IMR-90 (cell line): ENCODE data around the gene HS2ST1. TPM values are rescaled to one million over a fixed set of nuclear protein-coding genes. Genes with fewer than 3 reads are reported as not detected.

Experiments used
- ATAC-seq: fragments of 200-7000 bp; cut with Tn5 transposase; 2 replicates; pipeline ENCODE4 v1.9.1; 2020; ENCODE audit warnings: low read depth, mild to moderate bottlenecking, moderate library complexity
- BruUV-seq: library from RNA; stranded (reverse); fragments of 400-500 nt; replicated peaks from 2 replicates; lab custom pipeline; 2021; lab: Mats Ljungman, UMichigan
- CTCF ChIA-PET: fragments of 300-600 bp; formaldehyde crosslinking; extraction: SDS; loops from one replicate; lab custom pipeline; 2021; ENCODE audit warnings: antibody characterized with exemption; lab: Yijun Ruan, JAX
- POLR2A ChIA-PET: fragments of 300-600 bp; sonication (Branson Sonifier 250); formaldehyde crosslinking; loops from one replicate; lab custom pipeline; 2022; ENCODE audit warnings: antibody characterized with exemption; ENCODE audit not compliant: unreplicated experiment; lab: Charles Lee
- DNase-seq: peaks from one replicate; pipeline ENCODE4 v3.0.0; 2013
- H2AFZ ChIP-seq: replicated peaks from 2 replicates; pipeline ENCODE3; 2013; ENCODE audit warnings: low read length, mild to moderate bottlenecking; ENCODE audit not compliant: poor library complexity
- H2AK5ac ChIP-seq: 2 replicates; pipeline ENCODE4 v1.6.1; 2013; ENCODE audit warnings: low read depth, low read length, inconsistent platforms
- H2AK9ac ChIP-seq: replicated peaks from 2 replicates; pipeline ENCODE3; 2013; ENCODE audit warnings: mild to moderate bottlenecking, low read depth, low read length, moderate library complexity; ENCODE audit not compliant: poor library complexity
- H2BK120ac ChIP-seq: 2 replicates; pipeline ENCODE4 v1.6.1; 2013; ENCODE audit warnings: low read depth, low read length, inconsistent platforms
- H2BK15ac ChIP-seq: 3 replicates; pipeline ENCODE4 v1.6.1; 2013; ENCODE audit warnings: low read depth, low read length, inconsistent platforms
- H2BK20ac ChIP-seq: 2 replicates; pipeline ENCODE4 v1.6.1; 2013; ENCODE audit warnings: low read depth, mild to moderate bottlenecking, inconsistent platforms, low read length, moderate library complexity
- H2BK5ac ChIP-seq: 2 replicates; pipeline ENCODE4 v1.6.1; 2013; ENCODE audit warnings: mild to moderate bottlenecking, low read depth, low read length, inconsistent platforms; ENCODE audit not compliant: poor library complexity, severe bottlenecking
- H3K14ac ChIP-seq: replicated peaks from 2 replicates; pipeline ENCODE4 v1.6.1; 2013; ENCODE audit warnings: low read depth, low read length, inconsistent platforms
- H3K18ac ChIP-seq: 2 replicates; pipeline ENCODE4 v1.6.1; 2013; ENCODE audit warnings: low read depth, low read length, control low read depth
- H3K23ac ChIP-seq: 2 replicates; pipeline ENCODE4 v1.6.1; 2013; ENCODE audit warnings: low read depth, low read length, inconsistent platforms
- H3K27ac ChIP-seq: 2 replicates; pipeline ENCODE4 v1.5.1; 2013; ENCODE audit warnings: mild to moderate bottlenecking, control low read depth, low read length; ENCODE audit not compliant: insufficient read depth
- H3K27me3 ChIP-seq: 2 replicates; pipeline ENCODE4 v1.6.1; 2013; ENCODE audit warnings: low read length; ENCODE audit not compliant: control insufficient read depth, insufficient read depth
- H3K36me3 ChIP-seq: 2 replicates; pipeline ENCODE4 v1.6.1; 2013; ENCODE audit warnings: low read length, mixed read lengths; ENCODE audit not compliant: control insufficient read depth, insufficient read depth
- H3K4ac ChIP-seq: 2 replicates; pipeline ENCODE4 v1.6.1; 2013; ENCODE audit warnings: low read depth, low read length, inconsistent platforms
- H3K4me1 ChIP-seq: 2 replicates; pipeline ENCODE4 v1.6.1; 2013; ENCODE audit warnings: low read length, mixed read lengths; ENCODE audit not compliant: control insufficient read depth, insufficient read depth
- H3K4me2 ChIP-seq: 2 replicates; pipeline ENCODE4 v1.6.1; 2013; ENCODE audit warnings: low read depth, mild to moderate bottlenecking, control low read depth, low read length, moderate library complexity
- H3K4me3 ChIP-seq: 2 replicates; pipeline ENCODE4 v1.5.1; 2013; ENCODE audit warnings: low read depth, mild to moderate bottlenecking, control low read depth, low read length, moderate library complexity; ENCODE audit not compliant: insufficient read depth
- H3K56ac ChIP-seq: 2 replicates; pipeline ENCODE4 v1.6.1; 2013; ENCODE audit warnings: low read length, inconsistent platforms; ENCODE audit not compliant: insufficient read depth; ENCODE audit errors: extremely low read depth
- H3K79me1 ChIP-seq, 2 experiments: 2 replicates each; pipeline ENCODE4 v1.6.1; 2013; ENCODE audit warnings: low read length in 2 of 2, inconsistent platforms in 1 of 2, low read depth in 1 of 2
- H3K9ac ChIP-seq: 2 replicates; pipeline ENCODE4 v1.6.1; 2013; ENCODE audit warnings: low read depth, low read length, control low read depth
- H3K9me1 ChIP-seq: 2 replicates; pipeline ENCODE4 v1.6.1; 2013; ENCODE audit warnings: low read length, inconsistent platforms; ENCODE audit not compliant: insufficient read depth
- H3K9me3 ChIP-seq: 2 replicates; pipeline ENCODE4 v1.6.1; 2013; ENCODE audit warnings: low read length; ENCODE audit not compliant: control insufficient read depth, insufficient read depth
- H4K20me1 ChIP-seq: 2 replicates; pipeline ENCODE4 v1.6.1; 2013; ENCODE audit warnings: low read length, inconsistent platforms; ENCODE audit not compliant: insufficient read depth
- H4K5ac ChIP-seq: 2 replicates; pipeline ENCODE4 v1.6.1; 2013; ENCODE audit warnings: mild to moderate bottlenecking, low read depth, low read length, control low read depth
- H4K8ac ChIP-seq, 2 experiments: 2 replicates each; pipeline ENCODE4 v1.6.1; 2013; ENCODE audit warnings: low read depth in 2 of 2, low read length in 2 of 2, control low read depth in 1 of 2, inconsistent platforms in 1 of 2
- H4K91ac ChIP-seq: 2 replicates; pipeline ENCODE4 v1.6.1; 2013; ENCODE audit warnings: low read depth, low read length, inconsistent platforms; ENCODE audit not compliant: insufficient read depth
- CEBPB ChIP-seq: IDR thresholded peaks from 2 replicates; pipeline ENCODE4 v1.6.1; 2012; ENCODE audit warnings: low read depth, low read length, improper control_type of control experiment
- FOS ChIP-seq: fragments of 150-350 bp; IDR thresholded peaks from 2 replicates; pipeline ENCODE4 v1.6.1; 2016; ENCODE audit warnings: low read depth, low read length
- MAFK ChIP-seq: IDR thresholded peaks from 2 replicates; pipeline ENCODE4 v1.6.1; 2012; ENCODE audit warnings: low read depth, low read length, improper control_type of control experiment
- POLR2A ChIP-seq: IDR thresholded peaks from 2 replicates; pipeline ENCODE4 v1.6.1; 2012; ENCODE audit warnings: mild to moderate bottlenecking, low read depth, low read length
- RCOR1 ChIP-seq: IDR thresholded peaks from 2 replicates; pipeline ENCODE4 v1.6.1; 2012; ENCODE audit warnings: mild to moderate bottlenecking, low read length, improper control_type of control experiment; ENCODE audit not compliant: insufficient replicate concordance
- WGBS, 2 experiments: methylation state at CpG; one replicate each; pipeline versions ENCODE4 v1.1.5 to v1.1.7; 2013; ENCODE audit warnings: missing lambda C conversion rate in 2 of 2; ENCODE audit not compliant: insufficient read length in 1 of 2; ENCODE audit errors: extremely low coverage in 2 of 2; 5-methylcytosine and 5-hydroxymethylcytosine counted together
- dilution Hi-C: fragments of 300-500 bp; cut with HindIII; formaldehyde crosslinking; loops from one replicate; pipeline ENCODE4 v1.14.3; 2018; ENCODE audit warnings: low sequenced_read_pairs; ENCODE audit not compliant: unreplicated experiment
- in situ Hi-C: fragments of 300-500 bp; cut with MboI; formaldehyde crosslinking; loops from 3 replicates; pipeline ENCODE4 v1.14.3; 2019; ENCODE audit warnings: low sequenced_read_pairs, inconsistent platforms, mixed read lengths
- intact Hi-C: fragments of 100-400 bp; cut with micrococcal nuclease; formaldehyde crosslinking; loops from 2 replicates; pipeline ENCODE4 v1.10.0; 2022
- polyA plus RNA-seq, 3 experiments: library from polyadenylated mRNA; depleted of rRNA; stranded (reverse); fragments of >200 nt; gene quantifications; 2 replicates each; pipeline ENCODE4 v1.2.3, GENCODE V29; 2012; ENCODE audit warnings: low replicate concordance in 1 of 3
- total RNA-seq: library from RNA; depleted of rRNA; stranded (reverse); fragments of >200 nt; gene quantifications from 2 replicates; pipeline ENCODE4 v1.2.3, GENCODE V29; 2012
- TF ChIP-seq, protein P1 (sequence below): fragments of 150-350 bp; IDR thresholded peaks from 2 replicates; pipeline ENCODE4 v1.6.1; 2016; ENCODE audit warnings: low read depth, mild to moderate bottlenecking, low read length, moderate library complexity, borderline replicate concordance

The HS2ST1 gene
- total and polyA plus RNA-seq, 2 of the 4 experiments (the other 2 are of a cell fraction): 7.8 to 13.1 TPM

DNA sequence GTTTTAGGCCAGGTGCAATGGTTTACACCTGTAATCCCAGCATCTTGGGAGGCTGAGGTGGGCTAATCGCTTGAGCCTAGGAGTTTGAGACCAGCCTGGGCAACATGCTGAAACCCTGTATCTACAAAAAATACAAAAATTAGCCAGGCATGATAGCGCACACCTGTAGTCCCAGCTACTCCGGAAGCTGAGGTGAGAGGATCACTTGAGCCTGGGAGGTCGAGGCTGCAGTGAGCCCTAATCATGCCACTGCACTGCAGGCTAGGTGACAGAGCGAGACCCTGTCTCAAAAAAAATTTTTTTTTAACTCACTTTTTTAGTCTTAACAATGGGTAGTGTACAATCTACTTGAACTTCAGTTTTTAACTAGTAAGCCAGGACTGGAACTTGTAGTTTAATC lies 137.5 kb downstream of the HS2ST1 start:
- no peak overlapping the region for H2BK20ac ChIP-seq
- H3K9me1 ChIP-seq: 0 out of 2 replicates have a peak, but pooled peaks cover 2% of the 10 kb centered on the region
- no peak overlapping the region for H3K56ac ChIP-seq
- no peaks in the 10 kb centered on the region for H3K27me3 ChIP-seq
- no peak overlapping the region for H4K91ac ChIP-seq
- no peak overlapping the region for H4K8ac ChIP-seq
- BruUV-seq: no TSS peak
- H2AFZ ChIP-seq: no peak overlapping the region
- TF ChIP-seq FOS: no peak
- no peak for TF ChIP-seq MAFK
- TF ChIP-seq, protein P1, sequence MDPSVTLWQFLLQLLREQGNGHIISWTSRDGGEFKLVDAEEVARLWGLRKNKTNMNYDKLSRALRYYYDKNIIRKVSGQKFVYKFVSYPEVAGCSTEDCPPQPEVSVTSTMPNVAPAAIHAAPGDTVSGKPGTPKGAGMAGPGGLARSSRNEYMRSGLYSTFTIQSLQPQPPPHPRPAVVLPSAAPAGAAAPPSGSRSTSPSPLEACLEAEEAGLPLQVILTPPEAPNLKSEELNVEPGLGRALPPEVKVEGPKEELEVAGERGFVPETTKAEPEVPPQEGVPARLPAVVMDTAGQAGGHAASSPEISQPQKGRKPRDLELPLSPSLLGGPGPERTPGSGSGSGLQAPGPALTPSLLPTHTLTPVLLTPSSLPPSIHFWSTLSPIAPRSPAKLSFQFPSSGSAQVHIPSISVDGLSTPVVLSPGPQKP: no peak
- TF ChIP-seq POLR2A: no peak
- no peak for TF ChIP-seq RCOR1
- TF ChIP-seq CEBPB: no peak
- peaks cover 0 to 4% of the 10 kb centered on the region in 2 experiments; a peak in 1 of 4 replicates for H3K79me1 ChIP-seq
- ChIA-PET CTCF (no interaction called here), POLR2A (no interaction called here)
- dilution Hi-C loops: no loop called here
- no peak overlapping the region for H3K4me3 ChIP-seq
- no peak overlapping the region for H3K18ac ChIP-seq
- H3K9me3 ChIP-seq: no peaks in the 10 kb centered on the region
- H3K4me2 ChIP-seq: no peak overlapping the region
- DNase-seq: no peak
- no CpG with 5 or more reads among the region's 5 CpGs for WGBS, 2 experiments
- no peak overlapping the region for H2AK9ac ChIP-seq
- no peak overlapping the region for H3K14ac ChIP-seq
- no peak overlapping the region for H3K9ac ChIP-seq
- no peaks in the 10 kb centered on the region for H3K36me3 ChIP-seq
- H2BK15ac ChIP-seq: no peak overlapping the region
- no peak overlapping the region for H4K5ac ChIP-seq
- no peak overlapping the region for H3K23ac ChIP-seq
- in situ Hi-C loops: no loop called here
- H2BK120ac ChIP-seq: no peak overlapping the region
- no peak overlapping the region for H2BK5ac ChIP-seq
- no peaks in the 10 kb centered on the region for H3K4me1 ChIP-seq
- H2AK5ac ChIP-seq: no peak overlapping the region
- ATAC-seq: no peak
- no peaks in the 10 kb centered on the region for H4K20me1 ChIP-seq
- H3K4ac ChIP-seq: no peak overlapping the region
- no peak overlapping the region for H3K27ac ChIP-seq
- intact Hi-C loops: no loop called here
